Mammary epithelial cell (primary cell): ENCODE results near the gene HSPB1.

Source experiments
- EZH2 ChIP-seq: IDR thresholded peaks from 2 replicates; pipeline ENCODE4 v1.6.1; 2012; ENCODE audit warnings: low read length, inconsistent platforms, borderline replicate concordance
- TF ChIP-seq, protein P1 (sequence below), 2 donors: IDR thresholded peaks in 1 of 2; conservative IDR thresholded peaks in 1 of 2; 2 replicates each; pipeline ENCODE4 v1.5.1; 2011 to 2012; ENCODE audit warnings: inconsistent platforms in 2 of 2, low read length in 2 of 2, mild to moderate bottlenecking in 2 of 2, control low read depth in 1 of 2, low read depth in 1 of 2; ENCODE audit not compliant: insufficient read depth in 1 of 2; ENCODE audit errors: extremely low read depth in 1 of 2

DNA sequence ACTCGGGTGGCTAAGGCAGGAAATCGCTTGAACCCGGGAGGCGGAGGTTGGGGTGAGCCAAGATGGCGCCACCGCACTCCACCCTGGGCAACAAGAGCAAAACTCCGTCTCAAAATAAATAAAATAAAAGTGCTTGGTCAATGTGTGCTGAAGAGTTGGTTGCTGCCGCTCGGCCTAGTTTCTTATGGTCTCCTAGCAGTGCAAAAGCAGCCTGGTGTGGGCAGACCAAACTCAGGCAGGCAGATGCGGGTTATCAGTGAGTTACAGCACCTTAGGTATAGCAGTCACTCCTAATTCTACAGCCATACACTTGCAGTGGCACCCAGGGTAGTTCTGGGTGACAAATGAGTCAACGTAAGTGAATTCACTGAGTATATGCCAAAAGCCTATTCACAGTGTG, 22.6 kb downstream of the HSPB1 start:
- TF ChIP-seq, protein P1, sequence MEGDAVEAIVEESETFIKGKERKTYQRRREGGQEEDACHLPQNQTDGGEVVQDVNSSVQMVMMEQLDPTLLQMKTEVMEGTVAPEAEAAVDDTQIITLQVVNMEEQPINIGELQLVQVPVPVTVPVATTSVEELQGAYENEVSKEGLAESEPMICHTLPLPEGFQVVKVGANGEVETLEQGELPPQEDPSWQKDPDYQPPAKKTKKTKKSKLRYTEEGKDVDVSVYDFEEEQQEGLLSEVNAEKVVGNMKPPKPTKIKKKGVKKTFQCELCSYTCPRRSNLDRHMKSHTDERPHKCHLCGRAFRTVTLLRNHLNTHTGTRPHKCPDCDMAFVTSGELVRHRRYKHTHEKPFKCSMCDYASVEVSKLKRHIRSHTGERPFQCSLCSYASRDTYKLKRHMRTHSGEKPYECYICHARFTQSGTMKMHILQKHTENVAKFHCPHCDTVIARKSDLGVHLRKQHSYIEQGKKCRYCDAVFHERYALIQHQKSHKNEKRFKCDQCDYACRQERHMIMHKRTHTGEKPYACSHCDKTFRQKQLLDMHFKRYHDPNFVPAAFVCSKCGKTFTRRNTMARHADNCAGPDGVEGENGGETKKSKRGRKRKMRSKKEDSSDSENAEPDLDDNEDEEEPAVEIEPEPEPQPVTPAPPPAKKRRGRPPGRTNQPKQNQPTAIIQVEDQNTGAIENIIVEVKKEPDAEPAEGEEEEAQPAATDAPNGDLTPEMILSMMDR (conservative IDR thresholded peaks at IDR 0.05 in 1 of 2, IDR thresholded peaks at IDR 0.05 in 1 of 2; ENCODE audit: extremely low read depth in 1 of 2, insufficient read depth in 1 of 2, low read depth in 1 of 2, low read length in 2 of 2) = no peak
- no peak for TF ChIP-seq EZH2
